IPS-NIHi7 (cell line): Measurements from ENCODE around the gene FUBP3.

Source experiments
- DNase-seq: peaks from one replicate; pipeline ENCODE4 v3.0.0; 2012; ENCODE audit warnings: mixed read lengths; ENCODE audit errors: extremely low spot score

Gene FUBP3

DNA sequence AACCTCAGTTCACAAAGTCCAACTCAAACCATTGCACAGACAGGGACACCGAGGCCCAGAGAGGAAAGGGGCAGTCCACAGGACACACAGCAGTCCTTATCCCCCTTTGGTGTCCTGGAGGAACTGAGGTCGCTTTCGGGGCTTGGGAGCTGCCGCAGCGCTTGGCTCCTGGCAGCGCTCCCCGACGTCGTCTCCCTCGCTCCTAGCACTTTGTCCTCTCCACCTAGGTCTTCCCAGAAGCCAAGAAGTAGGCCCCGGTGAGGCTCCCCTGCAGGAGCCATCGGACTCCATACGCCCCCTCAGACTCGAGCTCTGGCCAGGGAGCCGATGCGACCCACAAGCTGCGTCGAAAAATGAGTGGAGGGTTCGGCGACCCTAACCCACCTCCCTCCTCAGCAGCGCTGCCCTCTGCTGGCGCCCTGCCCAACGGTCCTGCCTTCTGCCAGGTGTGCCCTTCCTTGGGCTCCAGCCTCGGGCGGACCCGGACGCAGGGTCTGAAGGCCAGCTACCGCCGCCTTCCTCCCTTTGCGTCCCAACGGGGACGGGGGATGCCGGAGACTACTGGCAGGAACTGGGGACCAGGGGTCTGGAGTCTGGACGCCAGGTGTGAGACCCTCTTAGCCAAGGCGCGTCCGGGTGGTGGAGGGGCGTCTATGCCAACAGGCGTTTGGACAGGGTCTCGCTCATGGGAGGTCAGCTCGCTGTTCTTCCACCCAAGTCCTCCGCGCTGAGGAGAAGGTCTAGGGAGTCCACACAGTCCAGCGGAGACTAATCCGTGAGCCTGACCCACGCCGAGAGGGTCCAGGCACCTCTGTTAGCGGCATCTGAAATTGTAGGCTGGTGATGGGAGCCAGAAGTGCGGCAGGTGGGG, 83.0 kb downstream of the FUBP3 start:
- peak; percentile 36 for DNase-seq

DNA sequence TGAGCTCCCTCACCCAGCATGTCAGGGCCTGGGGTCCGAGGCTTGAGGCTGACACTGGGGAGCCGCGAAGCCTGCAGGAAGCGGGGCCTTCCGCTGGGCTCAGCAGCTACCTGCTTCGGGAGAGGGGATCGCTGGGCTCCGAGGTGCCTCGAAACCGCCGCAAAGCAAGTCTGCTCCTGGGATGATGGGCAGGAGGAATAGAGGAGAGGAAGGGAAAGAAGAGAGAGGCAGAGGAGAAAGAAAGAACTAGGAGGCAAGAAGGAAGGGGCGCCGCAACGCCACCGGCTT, 83.5 kb downstream of the FUBP3 start:
- peak; percentile 31 for DNase-seq

DNA sequence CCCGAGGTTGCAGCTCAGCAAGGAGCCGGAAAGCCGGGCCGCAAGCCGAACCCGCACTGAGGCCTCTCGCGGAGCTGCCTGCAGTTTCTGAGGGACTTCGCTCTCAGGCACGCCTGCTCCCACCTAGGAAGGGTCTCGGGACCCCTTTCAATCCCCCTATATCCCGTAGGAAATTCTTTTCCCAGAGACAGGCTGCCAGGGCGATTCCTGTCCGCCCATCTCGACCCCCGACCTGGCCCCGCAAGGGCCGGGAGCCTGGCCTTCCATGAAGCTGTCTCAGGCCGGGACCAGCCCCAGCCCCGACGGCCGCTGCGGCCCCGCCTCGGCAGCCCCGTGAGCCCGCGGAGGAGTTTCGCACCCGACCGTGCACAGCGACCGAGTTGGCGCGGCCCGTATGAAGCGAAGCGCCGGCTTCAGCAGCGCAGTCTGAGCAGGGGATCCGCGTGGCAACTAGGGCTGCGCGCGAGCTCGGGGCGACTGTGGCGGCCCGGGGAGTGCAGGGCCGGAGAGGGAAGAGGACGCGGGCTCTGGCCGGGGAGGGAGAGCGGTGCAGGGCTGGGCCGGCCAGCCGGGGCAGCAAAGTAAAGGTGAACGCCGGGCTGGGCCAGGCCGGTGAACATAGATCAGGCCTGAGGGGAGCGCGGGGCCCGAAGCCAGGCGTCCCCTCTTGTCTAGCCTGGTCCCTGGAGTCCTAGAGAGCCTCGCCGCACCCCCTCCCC, 84.0 kb downstream of the FUBP3 start:
- peak; percentile 50 for DNase-seq

DNA sequence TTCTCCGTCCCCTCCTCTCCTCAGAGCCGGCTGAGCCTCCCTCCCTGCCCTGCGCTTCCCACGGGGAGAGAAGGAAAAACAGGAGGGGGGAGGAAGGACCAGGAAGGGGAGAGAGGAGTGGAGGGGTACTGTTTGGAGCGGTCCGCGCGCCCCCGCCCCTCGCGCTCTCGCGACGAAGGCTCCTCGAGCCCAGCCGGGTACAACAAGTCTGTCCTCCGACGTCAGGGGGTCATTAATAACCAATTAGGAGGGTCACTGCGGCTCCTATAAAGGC, 84.5 kb downstream of the FUBP3 start:
- no peak for DNase-seq

DNA sequence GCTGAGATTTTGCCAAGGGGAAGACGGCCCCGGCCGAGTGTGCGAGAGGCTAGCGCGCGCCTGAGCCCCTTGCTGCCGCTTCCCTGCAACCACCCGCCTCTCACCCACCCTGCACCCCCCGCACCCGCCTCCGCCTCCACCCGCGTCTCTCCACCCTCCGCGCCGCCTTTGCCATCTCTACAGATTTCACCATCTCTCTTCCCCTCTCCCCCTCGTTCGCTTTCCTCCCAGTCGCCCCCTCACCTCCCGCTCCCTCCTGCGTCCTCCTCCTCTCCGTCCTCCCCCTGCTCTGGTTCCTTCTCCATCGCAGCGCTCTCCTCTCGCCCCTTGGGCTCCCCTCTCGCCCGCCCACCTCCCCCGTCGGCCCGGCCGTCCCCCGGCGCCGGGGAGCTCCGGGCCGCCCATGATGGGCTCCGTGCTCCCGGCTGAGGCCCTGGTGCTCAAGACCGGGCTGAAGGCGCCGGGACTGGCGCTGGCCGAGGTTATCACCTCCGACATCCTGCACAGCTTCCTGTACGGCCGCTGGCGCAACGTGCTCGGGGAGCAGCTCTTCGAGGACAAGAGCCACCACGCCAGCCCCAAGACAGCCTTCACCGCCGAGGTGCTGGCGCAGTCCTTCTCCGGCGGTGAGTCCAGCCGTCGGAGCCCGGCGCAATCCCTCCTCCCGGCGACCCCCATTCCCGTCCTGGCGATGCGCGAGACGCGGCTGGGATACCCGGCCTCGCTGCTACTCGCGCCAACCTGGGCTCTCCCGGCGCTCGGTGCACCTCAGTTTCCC, 85.1 kb downstream of the FUBP3 start, which contains the start of gene PRDM12:
Gene PRDM12 (plus strand): TSS at position 344 of the 778 bp plus-strand sequence. CDS start 60 bp downstream, at position 404.
- peak; percentile 38 for DNase-seq

DNA sequence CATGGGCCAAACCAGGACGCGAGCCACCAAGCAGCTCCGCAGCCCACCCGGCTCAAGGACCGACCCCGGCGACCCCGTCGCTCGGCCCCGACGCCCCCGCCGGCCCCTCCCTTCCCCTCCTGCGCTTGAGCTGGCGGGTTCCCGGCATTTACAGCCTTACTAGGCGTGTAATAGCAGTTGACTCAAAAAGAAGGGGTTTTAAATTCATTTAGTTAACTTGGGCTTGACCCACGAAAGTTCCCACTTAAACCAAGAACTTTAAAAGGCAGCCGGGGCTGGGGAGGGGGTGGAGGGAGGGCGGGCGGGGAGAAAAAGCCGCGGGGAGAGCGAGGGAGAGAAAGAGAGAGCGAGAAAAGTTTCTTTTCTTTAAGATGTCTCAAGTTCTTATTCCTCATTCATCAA, 85.7 kb downstream of the FUBP3 start:
- DNase-seq = peak; percentile 23

DNA sequence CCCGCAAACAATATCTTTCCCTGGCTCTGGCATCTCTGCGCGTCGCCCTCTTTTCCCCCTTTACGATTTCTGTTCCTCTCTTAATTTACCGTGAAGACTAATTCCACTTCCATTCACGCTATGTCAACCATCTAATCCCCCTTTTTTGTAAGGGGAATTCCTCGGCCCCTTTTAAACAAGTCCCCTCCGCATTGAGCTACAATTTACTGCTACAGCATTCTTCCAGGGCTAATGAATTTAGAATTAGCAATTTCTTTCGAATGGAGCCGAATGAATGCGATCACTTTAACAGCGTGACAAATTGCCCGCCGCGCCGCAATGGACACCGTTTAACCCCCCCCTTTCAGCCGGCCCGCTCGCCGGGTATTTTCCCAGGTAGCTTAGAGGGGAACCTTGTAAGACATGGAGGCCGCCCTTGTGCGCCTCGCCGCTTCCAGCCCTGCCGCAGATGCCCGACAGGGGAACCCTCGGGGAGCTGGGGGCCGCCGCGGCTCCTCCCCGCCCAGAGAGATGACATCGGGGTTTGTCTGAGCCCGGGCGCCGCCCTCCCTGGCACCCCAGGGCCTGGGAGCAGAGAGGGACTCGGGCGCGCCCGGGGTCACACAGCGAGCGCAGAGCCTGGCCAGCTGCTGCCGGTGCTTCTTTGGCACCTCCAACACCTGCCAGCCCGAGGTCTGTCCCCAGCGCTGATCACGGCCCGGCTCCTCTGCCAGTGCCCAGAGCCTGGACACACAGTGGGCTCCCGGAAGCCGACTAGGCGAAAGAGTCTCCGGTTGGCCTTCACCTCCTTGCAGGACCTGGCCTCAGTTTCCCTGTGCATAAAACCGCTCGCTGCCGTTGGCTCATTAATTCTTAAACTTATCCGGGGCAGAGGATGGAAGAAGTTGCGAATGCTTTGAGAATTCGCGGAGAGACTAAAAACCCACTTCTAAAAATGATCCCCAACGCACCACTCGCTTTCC, 86.3 kb downstream of the FUBP3 start:
- peak; percentile 51 for DNase-seq

DNA sequence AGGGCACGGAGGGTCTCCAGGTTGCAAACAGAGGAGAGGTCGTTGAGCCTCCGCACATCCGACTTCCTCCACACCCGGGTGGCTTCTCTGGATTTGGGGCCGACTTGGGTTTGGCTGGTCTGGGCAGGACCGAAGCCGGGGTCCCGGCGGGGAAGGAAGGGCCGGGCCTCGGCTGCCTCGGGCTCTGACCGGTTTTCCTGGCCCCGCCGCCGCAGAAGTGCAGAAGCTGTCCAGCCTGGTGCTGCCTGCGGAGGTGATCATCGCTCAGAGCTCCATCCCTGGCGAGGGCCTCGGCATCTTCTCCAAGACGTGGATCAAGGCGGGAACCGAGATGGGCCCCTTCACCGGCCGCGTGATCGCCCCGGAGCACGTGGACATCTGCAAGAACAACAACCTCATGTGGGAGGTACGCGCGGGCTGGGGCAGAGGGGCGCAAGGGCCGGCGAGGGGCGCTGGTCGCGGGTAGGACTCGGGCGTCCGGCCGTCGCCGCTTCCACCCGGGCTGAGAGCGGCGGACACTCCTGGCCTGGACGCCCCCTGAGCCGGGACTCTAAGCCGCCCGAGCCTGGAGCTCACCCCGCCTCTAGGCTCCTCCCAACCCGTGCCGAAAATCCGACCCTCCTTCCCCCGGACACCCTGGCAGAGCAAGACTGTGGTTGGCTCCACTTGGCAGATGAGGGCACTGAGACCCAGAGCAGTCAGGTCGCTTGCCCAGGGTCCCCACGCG, 87.2 kb downstream of the FUBP3 start:
- peak; percentile 35 for DNase-seq

DNA sequence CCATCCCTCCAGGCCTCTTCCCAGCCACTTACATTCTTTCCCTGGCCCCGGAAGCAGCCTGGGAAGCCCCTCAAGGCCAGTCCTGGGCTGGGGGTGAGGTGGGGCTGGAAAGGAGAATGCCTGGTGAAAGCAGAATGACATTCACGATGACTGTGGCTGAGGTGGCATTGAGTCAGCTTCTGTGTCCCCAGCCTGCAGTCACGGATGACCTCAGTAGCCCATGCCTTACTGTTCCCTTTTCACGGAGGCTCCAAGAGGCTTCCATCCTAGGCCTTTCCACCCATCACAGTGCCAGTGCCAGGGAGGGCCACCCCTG, 87.7 kb downstream of the FUBP3 start:
- peak; percentile 16 for DNase-seq

DNA sequence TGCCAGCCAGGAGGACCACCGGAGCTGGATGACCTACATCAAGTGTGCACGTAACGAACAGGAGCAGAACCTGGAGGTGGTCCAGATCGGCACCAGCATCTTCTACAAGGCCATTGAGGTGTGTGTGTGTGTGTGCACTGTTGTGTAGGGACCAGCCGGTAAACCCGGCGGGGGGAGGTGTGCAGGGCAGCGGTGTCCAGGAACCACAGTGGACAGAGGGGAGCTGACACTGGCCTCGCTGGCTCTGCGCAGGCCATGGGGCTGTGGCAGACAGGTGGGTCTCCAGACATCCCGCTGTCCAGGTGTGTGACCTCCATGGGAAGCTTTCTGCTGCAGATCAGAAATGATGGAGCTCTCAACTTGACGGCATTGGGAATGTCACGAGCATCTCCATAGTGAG, 88.8 kb downstream of the FUBP3 start:
- no peak for DNase-seq

DNA sequence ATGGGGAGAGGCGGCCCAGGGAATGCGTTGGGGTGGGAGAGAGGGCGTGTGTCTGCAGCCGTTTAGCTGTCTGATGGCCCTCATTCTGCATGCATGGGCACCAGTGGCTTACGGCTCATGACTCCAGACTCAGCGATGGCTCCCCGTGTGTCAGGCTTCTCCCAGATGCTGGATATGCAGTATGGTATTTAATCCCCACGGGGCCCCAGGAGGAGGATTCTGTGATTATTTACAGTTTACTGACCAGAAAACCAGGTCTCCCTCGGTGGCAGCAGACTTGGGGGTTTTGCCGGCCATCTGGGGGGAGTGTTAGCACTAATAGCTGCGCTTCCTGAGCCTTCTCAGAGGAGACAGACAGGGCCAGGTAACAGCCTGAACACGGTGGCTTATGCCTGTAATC, 89.3 kb downstream of the FUBP3 start:
- peak; percentile 3 for DNase-seq

DNA sequence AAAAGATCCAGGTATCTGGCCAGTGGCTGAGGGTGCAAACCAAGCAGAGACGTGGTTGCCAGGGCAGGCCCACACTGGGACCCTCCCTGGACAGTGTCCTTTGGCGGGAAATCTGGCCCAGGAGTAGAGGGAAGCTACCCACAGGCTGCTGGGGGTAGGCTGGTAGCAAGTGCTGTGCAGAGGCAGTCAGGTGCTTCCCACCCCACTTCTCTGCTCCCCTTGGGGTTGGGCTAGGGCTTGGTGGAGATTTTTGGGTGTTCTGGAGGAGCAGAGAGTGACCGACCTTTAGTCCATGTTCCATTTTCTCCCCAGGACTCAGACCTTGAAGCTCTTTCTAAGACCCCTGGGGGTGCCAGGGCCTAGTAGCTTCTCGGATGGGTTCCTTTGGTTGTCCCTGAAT, 90.6 kb downstream of the FUBP3 start:
- DNase-seq = peak; percentile 3

DNA sequence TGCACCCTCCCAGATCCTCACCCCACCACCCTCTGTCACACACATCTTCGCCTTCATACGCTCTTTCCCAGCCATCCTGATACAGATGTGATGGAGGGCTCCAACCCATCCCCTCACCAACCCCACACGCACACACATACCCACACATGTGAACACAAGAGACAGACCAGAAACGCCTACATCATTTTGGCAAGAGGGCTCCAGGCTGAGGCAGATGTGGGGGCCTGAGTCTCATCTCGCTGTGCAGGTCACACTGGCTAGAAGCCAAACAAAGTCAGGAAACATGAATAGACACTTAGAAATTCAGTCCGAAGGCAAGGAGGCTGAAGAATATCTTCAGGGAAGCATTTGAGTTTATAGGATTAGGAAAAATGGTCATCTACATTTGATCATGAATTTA, 91.3 kb downstream of the FUBP3 start:
- no peak for DNase-seq

DNA sequence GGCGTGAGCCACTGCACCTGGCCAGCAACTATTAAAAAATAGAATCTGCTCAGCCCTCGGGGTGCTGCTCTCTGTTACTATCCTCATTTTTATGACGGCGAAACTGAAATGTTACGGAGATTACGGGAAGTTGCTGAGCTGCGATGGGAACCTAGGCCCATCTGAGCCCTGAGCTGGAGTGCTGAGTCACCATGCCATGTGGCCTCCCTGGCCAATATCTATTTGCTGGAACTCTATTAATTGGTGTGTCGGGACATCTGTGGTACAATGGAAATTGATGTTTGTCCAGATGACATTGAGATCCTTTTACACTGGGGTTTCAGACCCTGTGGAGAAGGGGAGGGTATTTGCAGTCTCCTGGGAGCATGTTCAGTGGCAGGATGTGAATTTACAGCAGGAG, 93.1 kb downstream of the FUBP3 start:
- no peak for DNase-seq

DNA sequence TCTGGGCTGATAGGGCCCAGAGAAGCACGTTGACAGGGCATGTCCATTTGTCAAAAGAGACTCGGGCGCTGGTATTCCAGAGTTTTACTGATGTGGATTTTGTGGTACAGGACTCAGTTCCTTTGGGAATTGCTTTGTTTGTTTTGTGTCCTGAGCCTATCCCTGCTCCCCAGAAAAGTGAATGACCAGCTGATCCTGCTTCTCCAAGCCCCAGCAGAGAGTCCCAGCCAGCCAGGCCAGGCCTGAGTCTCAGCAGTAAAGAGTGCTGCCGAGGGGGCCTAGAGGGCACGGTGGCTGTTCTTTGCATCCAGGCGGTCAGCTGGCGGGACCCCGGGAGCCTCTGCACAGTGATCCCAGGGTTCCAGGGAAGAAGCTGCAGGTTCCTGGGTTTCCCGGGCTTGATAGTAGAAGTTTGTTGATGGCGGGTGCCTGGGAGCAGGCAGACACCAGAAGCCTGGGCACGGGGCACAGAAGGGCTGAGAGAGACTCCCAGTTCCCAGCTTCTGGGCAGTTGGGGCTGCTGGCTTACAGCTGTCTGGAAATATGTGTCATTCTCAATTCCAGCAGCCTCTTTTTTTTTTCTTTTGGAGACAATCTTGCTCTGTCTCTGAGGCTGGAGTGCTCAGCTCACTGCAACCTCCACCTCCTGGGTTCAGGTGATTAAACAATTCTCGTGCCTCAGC, 93.7 kb downstream of the FUBP3 start:
- peak; percentile 5 for DNase-seq

DNA sequence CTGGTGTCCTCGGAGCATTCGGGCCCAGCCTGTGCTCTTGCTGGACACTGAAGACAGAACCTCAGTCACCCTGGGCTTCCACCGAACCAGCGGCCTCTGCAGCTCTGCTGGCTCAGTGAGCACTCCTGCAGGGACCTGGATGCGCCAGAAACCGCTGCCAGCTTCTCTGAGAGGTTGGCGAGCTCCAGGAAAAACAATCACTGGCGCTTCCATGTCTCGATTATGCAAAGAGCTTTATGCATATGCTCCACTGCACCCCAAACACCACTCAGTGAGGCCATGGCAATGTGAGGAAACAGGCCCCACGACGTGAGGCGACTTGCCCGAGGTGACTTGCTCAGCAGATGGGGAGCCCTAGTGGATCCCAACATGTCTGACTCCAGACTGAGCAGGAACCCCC, 96.0 kb downstream of the FUBP3 start:
- DNase-seq = no peak

DNA sequence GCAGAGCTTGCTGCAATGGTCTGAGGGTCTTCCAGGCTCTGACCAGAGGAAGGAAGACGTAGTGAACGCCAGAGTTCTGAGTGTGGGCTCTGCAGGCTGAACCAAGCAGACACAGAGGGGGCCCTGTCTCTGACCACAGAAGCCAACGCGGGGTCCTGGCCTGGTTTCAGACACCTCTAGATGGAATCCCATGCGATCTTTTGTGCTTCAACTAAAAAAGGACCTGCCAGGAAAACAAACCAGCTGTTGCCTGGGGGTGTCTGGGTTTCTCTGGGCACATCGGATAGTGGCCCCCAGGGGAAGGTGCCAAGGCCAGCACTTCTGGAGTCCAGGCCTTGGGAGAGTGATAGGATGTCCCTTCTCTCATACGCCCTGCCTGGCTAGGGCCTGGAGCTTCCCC, 97.9 kb downstream of the FUBP3 start:
- no peak for DNase-seq

DNA sequence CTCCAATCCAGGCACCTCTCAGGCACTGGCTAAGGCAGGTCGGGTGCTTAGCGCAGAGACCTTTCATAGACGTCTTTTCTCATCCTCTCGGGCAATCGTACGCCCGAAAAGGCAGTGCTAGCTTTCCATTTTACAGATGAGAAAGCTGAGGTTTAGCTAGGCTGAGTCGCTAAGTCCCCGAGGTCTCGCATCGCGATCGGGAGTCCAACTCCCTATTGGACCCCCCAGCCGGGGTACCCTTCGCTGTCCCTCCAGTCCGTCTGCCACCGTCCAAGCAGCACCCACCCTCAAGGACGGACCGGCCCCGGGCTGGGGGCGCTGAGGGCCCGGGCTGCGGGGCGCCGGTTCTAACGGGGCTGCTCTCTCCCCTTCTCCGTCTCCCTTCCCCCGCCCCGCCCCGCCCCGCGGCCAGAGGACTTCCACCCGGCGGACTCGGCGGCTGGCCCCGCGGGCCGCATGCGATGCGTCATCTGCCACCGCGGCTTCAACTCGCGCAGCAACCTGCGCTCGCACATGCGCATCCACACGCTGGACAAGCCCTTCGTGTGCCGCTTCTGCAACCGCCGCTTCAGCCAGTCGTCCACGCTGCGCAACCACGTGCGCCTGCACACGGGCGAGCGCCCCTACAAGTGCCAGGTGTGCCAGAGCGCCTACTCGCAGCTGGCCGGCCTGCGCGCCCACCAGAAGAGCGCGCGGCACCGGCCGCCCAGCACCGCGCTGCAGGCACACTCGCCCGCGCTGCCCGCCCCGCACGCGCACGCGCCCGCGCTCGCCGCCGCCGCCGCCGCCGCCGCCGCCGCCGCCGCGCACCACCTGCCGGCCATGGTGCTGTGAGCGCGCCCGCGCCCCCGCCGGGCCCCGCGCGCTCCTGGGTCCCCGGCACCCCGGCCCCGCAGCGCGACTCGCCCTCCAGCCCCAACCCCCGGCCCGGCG, 101.7 kb downstream of the FUBP3 start:
- DNase-seq = peak; percentile 80

DNA sequence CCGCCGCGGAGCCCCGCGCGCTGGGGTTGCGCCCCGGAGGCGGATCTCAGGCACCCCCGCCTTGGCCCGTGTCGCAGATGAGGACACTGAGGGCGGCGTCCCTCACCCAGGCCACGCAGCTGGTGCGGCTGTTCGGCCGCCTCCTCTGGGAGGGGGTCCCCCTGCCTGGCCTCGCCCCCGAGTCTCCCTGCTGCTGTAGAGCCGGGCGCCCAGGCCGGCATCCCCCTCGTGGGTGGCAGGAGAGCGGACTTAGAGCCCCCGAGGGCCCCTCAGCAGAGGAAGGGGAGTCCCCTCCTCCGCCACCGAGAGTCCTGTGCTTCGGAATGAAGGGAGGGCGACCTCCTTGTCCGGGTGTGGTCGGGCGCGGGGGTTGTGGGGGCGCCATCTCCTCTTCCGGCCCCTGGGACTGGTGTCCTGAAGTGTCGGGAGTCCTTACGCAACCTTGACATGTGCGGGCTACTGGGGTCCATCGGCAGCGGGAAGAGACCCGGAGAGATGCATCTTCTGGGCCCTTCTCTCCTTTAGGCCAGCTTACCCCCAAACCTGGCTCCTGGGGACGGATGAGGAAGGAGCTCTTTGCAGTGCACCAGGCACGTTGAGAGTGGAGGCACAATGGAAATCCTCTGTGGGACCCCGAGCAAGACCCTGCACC, 102.5 kb downstream of the FUBP3 start:
- peak; percentile 36 for DNase-seq
